GM12874 (cell line): Measurements from ENCODE around the gene BANF2.

Experiments used
- CTCF ChIP-seq: IDR thresholded peaks from 2 replicates; pipeline ENCODE4 v1.5.1; 2011; ENCODE audit warnings: low read depth, mild to moderate bottlenecking, control low read depth, low read length, moderate library complexity; ENCODE audit not compliant: insufficient read depth

BANF2 gene

GRCh38 chr20:17761604-17762003, 61.8 kb downstream of the BANF2 start:
- TF ChIP-seq CTCF: no peak

GRCh38 chr20:17762243-17762872, 62.6 kb downstream of the BANF2 start:
- no peak for TF ChIP-seq CTCF

- TF ChIP-seq CTCF: no peak
These were observed 63.2 kb downstream of the BANF2 start for GRCh38 chr20:17762873-17763557.

- TF ChIP-seq CTCF: no peak
These were observed 65.3 kb downstream of the BANF2 start for GRCh38 chr20:17765017-17765416.

GRCh38 chr20:17765584-17765983, 65.8 kb downstream of the BANF2 start:
- TF ChIP-seq CTCF: no peak

- TF ChIP-seq CTCF: no peak
These were observed 66.5 kb downstream of the BANF2 start for GRCh38 chr20:17766226-17766625.

GRCh38 chr20:17767624-17768023, 67.9 kb downstream of the BANF2 start:
- TF ChIP-seq CTCF: no peak
